Measurements from ENCODE around the gene LRRC39.

The LRRC39 gene

DNA sequence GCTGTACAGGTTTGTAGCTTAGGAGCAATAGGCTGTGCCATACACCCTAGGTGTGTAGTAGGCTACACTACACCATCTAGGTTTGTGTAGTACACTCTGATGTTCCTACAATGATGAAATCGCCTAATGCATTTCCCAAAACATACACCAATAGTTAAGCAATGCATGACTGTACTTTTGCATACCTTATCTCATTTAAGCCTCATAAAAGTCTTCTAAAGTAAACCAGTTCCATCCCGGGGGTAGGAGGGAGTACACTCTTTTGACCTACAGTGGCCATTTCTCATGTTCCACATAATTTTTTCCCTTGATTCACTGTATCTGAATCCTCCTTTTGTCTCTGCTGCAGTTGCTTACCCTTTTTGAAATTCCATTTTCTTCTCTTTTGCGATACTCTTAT lies 32.9 kb downstream of the LRRC39 start:
- DNase-seq = no peak

GRCh38 chr1:100142343-100142742 lies 35.7 kb downstream of the LRRC39 start:
- DNase-seq = no peak

DNA sequence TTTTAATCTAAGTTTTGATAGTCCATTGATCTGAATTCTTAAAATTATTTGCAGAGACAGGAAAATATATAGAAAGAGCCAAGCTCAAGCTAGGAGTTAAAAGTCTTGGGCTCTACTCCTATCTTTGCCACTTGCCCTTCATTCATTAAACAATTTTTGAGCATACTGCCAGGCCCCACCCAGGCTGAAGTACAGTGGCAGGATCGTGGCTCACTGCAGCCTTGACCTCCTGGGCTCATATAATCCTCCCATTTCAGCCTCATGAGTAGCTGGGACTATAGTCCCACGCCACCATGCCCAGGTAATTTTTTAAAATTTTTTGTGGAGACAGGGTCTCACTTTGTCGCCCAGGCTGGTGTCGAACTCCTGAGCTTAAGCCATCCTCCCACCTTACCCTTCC lies 36.9 kb downstream of the LRRC39 start:
- no peak for DNase-seq

GRCh38 chr1:100137602-100138001 lies 40.5 kb downstream of the LRRC39 start:
- DNase-seq = no peak

GRCh38 chr1:100134872-100135271 lies 43.2 kb downstream of the LRRC39 start:
- DNase-seq = peak; percentile 37

DNA sequence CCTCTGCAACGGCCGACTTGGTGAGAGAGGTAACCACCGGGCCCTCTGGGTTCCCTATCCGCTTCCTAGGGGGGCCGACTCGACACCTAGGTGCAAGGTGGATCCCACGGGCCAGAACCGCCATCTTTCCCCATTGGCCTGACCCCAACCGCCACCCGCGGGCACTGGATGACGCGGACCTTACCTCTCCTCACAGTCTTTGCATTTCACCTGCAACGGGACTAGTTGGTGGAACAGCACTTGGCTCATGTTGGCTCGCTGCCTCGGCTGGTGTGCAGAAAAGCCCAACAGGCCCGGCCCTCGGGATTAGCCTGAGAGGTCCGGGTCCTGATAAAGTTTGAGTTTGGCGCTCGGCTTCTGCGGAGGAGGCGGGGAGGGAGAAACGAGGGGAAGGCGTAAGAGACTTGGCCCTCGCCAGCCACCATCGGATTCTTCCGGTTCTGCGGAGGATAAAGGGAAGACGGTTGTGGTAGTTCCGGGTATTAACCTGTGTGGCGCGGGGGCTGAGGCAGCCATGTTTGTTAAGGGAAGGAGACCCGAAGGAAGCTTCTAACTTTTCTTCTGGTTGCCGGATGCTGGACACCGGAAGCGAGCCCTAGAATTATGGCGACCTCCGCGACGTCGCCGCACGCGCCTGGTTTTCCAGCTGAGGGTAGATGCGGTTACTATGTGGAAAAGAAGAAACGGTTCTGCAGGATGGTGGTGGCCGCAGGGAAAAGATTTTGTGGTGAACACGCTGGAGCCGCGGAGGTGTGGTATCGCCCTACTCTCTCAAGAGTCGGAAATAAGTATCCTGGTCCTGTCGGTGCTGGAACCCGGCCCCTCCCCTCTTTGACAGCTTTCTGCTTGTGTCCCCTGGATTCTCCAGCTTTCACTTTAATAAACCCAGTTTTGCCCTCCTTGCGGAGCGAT lies 45.2 kb downstream of the LRRC39 start, which contains the start of the genes SASS6 and TRMT13:
Gene SASS6 (minus strand): TSS at position 365 of the 912 bp plus-strand sequence. CDS start 116 bp downstream, at position 249.
Gene TRMT13 (plus strand): TSS at position 598 of the 912 bp plus-strand sequence. CDS start 6 bp downstream, at position 604.
- peak; percentile 99 for DNase-seq

GRCh38 chr1:100131623-100132022 lies 46.4 kb downstream of the LRRC39 start:
- DNase-seq = peak; percentile 17

- peak; percentile 30 for DNase-seq
Observed at GRCh38 chr1:100130552-100131077, 47.4 kb downstream of the LRRC39 start.

DNA sequence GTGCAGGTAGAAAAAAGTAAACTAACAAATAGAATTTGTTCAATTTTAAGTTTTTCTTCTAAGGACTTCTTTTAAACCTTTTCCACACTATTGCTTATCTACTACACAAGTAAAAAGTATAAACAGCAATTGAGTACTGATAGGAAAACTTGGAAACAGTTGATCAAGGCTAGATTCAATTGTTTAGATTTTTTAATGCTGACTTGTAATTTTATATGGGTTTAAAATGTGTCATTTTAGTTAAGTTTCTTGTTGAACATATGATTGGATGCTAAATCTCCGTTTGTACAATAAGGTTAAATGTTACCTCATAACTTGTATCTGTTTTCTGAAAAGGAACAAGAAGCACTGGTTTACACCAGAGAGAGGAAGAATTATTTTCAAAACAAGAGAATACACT lies 50.8 kb downstream of the LRRC39 start:
- no peak for DNase-seq

GRCh38 chr1:100122177-100122576 lies 55.9 kb downstream of the LRRC39 start:
- DNase-seq = no peak

- DNase-seq = no peak
Observed at GRCh38 chr1:100115524-100115923, 62.5 kb downstream of the LRRC39 start.

DNA sequence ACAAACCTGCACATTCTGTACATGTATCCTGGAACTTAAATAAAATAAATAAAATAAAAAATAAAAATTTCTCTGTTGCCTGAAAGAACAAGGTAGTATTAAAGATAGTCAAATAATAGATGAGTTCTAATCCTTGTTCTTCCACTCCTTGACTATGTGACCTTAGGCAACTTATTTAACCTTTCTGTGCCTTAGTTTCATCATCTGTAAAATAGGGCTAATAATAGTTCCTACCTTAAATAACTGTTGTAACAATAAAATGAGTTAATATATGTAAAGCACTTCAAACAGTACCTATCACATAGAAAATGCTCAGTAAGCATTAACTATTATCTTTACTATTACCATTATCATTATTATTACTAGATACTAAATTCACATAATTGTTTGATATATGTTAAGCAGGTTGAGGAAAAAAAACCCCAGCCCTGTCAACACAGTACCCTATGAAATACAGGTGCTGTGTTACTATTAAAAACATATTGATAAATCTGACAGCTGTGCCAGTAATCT lies 68.4 kb downstream of the LRRC39 start:
- DNase-seq = no peak

GRCh38 chr1:100107696-100108095 lies 70.4 kb downstream of the LRRC39 start:
- no peak for DNase-seq

DNA sequence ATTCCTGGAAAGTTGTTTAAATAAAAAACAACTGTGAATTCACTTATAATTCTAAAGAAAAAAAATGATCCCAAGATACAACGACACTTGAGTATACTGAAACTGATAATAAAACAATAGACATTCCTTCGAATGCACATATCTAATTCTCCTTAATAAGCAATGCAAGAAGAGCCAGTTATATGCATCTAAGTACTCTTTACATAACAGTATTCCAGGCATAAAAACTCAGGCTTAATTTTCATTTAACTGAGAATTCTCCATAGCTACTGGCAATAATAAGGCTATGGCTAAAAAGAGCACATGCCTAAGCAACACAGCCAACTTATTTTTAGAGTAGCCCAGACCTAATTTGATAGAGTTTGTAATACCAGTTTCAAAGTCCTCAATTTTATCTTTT lies 76.5 kb downstream of the LRRC39 start:
- DNase-seq = no peak

- peak; percentile 41 for DNase-seq
Observed at GRCh38 chr1:100100202-100100601, 77.9 kb downstream of the LRRC39 start.
